Renal cortex interstitium (tissue), 3 donors: ENCODE results near the gene LCE3C. TPM values are rescaled to one million over a fixed set of nuclear protein-coding genes. Genes with fewer than 3 reads are reported as not detected.

Source experiments
- polyA plus RNA-seq, 3 donors: library from polyadenylated mRNA; unstranded; fragments of 120-200 nt; gene quantifications; one replicate each; pipeline ENCODE4 v1.2.1, GENCODE V29; 2013; ENCODE audit not compliant: insufficient read length in 3 of 3

LCE3C gene
- polyA plus RNA-seq, 3 donors = not detected

Other genes with a start within 250 kb of the LCE3C start
- gene FLG2, start 240.2 kb upstream of the LCE3C start, polyA plus RNA-seq = under 1 TPM; 0.03 to 0.15 (median 0.09) TPM
- not detected for gene CRNN, start 186.0 kb upstream of the LCE3C start, polyA plus RNA-seq
- gene LCE5A, start 89.4 kb upstream of the LCE3C start, polyA plus RNA-seq = not detected
- not detected for gene CRCT1, start 85.8 kb upstream of the LCE3C start, polyA plus RNA-seq
- gene LCE3E, start 33.5 kb upstream of the LCE3C start, polyA plus RNA-seq = not detected
- not detected for gene LCE3D, start 19.7 kb upstream of the LCE3C start, polyA plus RNA-seq
- not detected for gene LCE3B, start 13.6 kb downstream of the LCE3C start, polyA plus RNA-seq
- gene LCE3A, start 22.9 kb downstream of the LCE3C start, polyA plus RNA-seq = not detected
- gene LCE2D, start 63.1 kb downstream of the LCE3C start, polyA plus RNA-seq = not detected
- gene LCE2C, start 75.0 kb downstream of the LCE3C start, polyA plus RNA-seq = not detected
- gene LCE2B, start 85.9 kb downstream of the LCE3C start, polyA plus RNA-seq = not detected
- gene LCE2A, start 98.1 kb downstream of the LCE3C start, polyA plus RNA-seq = not detected
- not detected for gene LCE4A, start 107.9 kb downstream of the LCE3C start, polyA plus RNA-seq
- not detected for gene KPRP, start 157.8 kb downstream of the LCE3C start, polyA plus RNA-seq
- not detected for gene LCE1F, start 174.9 kb downstream of the LCE3C start, polyA plus RNA-seq
- not detected for gene LCE1E, start 186.0 kb downstream of the LCE3C start, polyA plus RNA-seq
- not detected for gene LCE1D, start 196.5 kb downstream of the LCE3C start, polyA plus RNA-seq
- gene LCE1C, start 206.4 kb downstream of the LCE3C start, polyA plus RNA-seq = not detected
- not detected for gene LCE1B, start 211.7 kb downstream of the LCE3C start, polyA plus RNA-seq
- gene LCE1A, start 227.2 kb downstream of the LCE3C start, polyA plus RNA-seq = not detected
- not detected for gene LCE6A, start 242.6 kb downstream of the LCE3C start, polyA plus RNA-seq